Measurements from ENCODE around the gene PTGIS. TPM values are rescaled to one million over a fixed set of nuclear protein-coding genes. Genes with fewer than 3 reads are reported as not detected.
"Not testable (repeated sequence)": the region's sequence is repeated elsewhere in the genome, so short reads cannot be mapped to it uniquely, and the experiment has no call there.

PTGIS gene
- total RNA-seq (4.4 and 6.2 TPM in 2 replicates), polyA plus RNA-seq (11.8 and 14.2 TPM in 2 replicates), polyA minus RNA-seq (14.9 and 18.4 TPM in 2 replicates), Bru-seq, nascent RNA (percentile 43 among the genes with signal in this experiment), BruChase-seq, experiment 1, labeled RNA remaining after a 6-hour chase (percentile 26 among the genes with signal in this experiment), BruChase-seq, experiment 2, labeled RNA remaining after a 2-hour chase (percentile 24 among the genes with signal in this experiment)
- polyA plus RNA-seq (2011; cell fraction: cytosol; rRNA removed), result 6.3 and 9.1 TPM in 2 replicates
- 3.4 and 5.8 TPM in 2 replicates for polyA plus RNA-seq (2011; cell fraction: nucleus; rRNA removed)
- 1.9 and 5.1 TPM in 2 replicates for polyA plus RNA-seq (2012)
- not detected for polyA minus RNA-seq (2011; cell fraction: cytosol; rRNA and poly(A)+ RNA removed)
- polyA minus RNA-seq (2011; cell fraction: nucleus; rRNA and poly(A)+ RNA removed), result 2.2 and 3.9 TPM in 2 replicates
- long read RNA-seq, full-length matches to known transcripts, result 4 of 12 reads
- long read RNA-seq, partial matches to known transcripts, result 6 of 12 reads
- long read RNA-seq, other reads (novel, unspliced or antisense), result 2 of 12 reads

- peaks cover 26% of the 10 kb centered on the region for H3K4me1 ChIP-seq (ENCODE audit: control insufficient read depth, extremely low read depth, insufficient read depth, low read length)
- H3K9me3 ChIP-seq (replicated peaks; ENCODE audit: control insufficient read depth, insufficient read depth, low read length), result no peaks in the 10 kb centered on the region
- peak within 1 kb of the TSS; percentile 29 to 40 (median 36) for H3K4me3 ChIP-seq (replicated peaks in 1 of 3; ENCODE audit: insufficient read depth in 1 of 3, low read depth in 1 of 3, low read length in 3 of 3)
- no peak for DNase-seq (ENCODE audit: low read depth, low spot score)
- no peaks in the 10 kb centered on the region for H3K79me2 ChIP-seq (ENCODE audit: control insufficient read depth, insufficient read depth, low read length)
- H3K4me2 ChIP-seq (ENCODE audit: insufficient read depth, low read length), result peak within 1 kb of the TSS; percentile 71
- H3K9me1 ChIP-seq (replicated peaks; ENCODE audit: control insufficient read depth, extremely low read depth, insufficient read depth, low read length), result no peaks in the 10 kb centered on the region
- no peak within 1 kb of the TSS for H3K27ac ChIP-seq (ENCODE audit: insufficient read depth, low read depth, low read length)
- no TSS peak for BruUV-seq (replicated peaks)
- H3K36me3 ChIP-seq (ENCODE audit: control insufficient read depth in 2 of 2, extremely low read depth in 1 of 2, insufficient read depth in 2 of 2, low read length in 2 of 2), result no peaks in the 10 kb centered on the region
- TF ChIP-seq FOS (IDR thresholded peaks at IDR 0.05; ENCODE audit: borderline replicate concordance, insufficient read depth, low read length), result no peak
- no peak for TF ChIP-seq JUN (IDR thresholded peaks at IDR 0.05; ENCODE audit: borderline replicate concordance, insufficient read depth, insufficient read length, low read depth)
- no peak for TF ChIP-seq MYC (IDR thresholded peaks at IDR 0.05; ENCODE audit: low read depth, low read length)
- TF ChIP-seq EZH2 (IDR thresholded peaks at IDR 0.05; ENCODE audit: borderline replicate concordance, low read depth, low read length, severe bottlenecking), result no peak
- TF ChIP-seq POLR2A (IDR thresholded peaks at IDR 0.05; ENCODE audit: low read depth, low read length), result no peak
- no peak for TF ChIP-seq GATA2 (IDR thresholded peaks at IDR 0.05; ENCODE audit: insufficient read depth, insufficient read length, low read depth, low read length)
- no peak for TF ChIP-seq POLR2AphosphoS5 (IDR thresholded peaks at IDR 0.05; ENCODE audit: insufficient read depth, low read depth, low read length)
- no peak for TF ChIP-seq CTCF (IDR thresholded peaks at IDR 0.05; ENCODE audit: extremely low read depth in 1 of 2, insufficient read depth in 1 of 2, low read depth in 1 of 2, low read length in 2 of 2)
- TF ChIP-seq, protein P1, sequence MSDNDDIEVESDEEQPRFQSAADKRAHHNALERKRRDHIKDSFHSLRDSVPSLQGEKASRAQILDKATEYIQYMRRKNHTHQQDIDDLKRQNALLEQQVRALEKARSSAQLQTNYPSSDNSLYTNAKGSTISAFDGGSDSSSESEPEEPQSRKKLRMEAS (IDR thresholded peaks at IDR 0.05; ENCODE audit: insufficient read depth, insufficient read length), result no peak
- intact Hi-C loops (cut with micrococcal nuclease) (loop anchor here (10.0 kb wide), 1 partner anchor 467 kb away; no protein-coding TSS in a partner anchor), dilution Hi-C loops (cut with MboI; ENCODE audit: extremely low pct_ligation_motif_present, low sequenced_read_pairs) (no loop called here)
- peak within 1 kb of the TSS; percentile 54 for H3K9ac ChIP-seq (replicated peaks; ENCODE audit: extremely low read depth, insufficient read depth, low read length)
- H2AFZ ChIP-seq (ENCODE audit: low read depth, low read length), result peak within 1 kb of the TSS; percentile 86
- POLR2A ChIA-PET, result no interaction called here
- CTCF ChIA-PET, result interaction anchor here (0.8 to 3.9 kb wide), 5 partner anchors 11 to 40 kb away, joined by 3 to 26 read pairs (median 5); no protein-coding TSS in a partner anchor
- no peak for FAIRE-seq
- H3K27me3 ChIP-seq (ENCODE audit: control insufficient read depth in 2 of 2, insufficient read depth in 2 of 2, low read length in 2 of 2), result no peaks in the 10 kb centered on the region
- H4K20me1 ChIP-seq (replicated peaks; ENCODE audit: control insufficient read depth, extremely low read depth, insufficient read depth, low read length), result no peaks in the 10 kb centered on the region
Observed at GRCh38 chr20:49567421-49568277, at the start of gene PTGIS. TSS of gene PTGIS (minus strand) at chr20:49568137. CDS start at chr20:49568116, 21 bp downstream.

DNA sequence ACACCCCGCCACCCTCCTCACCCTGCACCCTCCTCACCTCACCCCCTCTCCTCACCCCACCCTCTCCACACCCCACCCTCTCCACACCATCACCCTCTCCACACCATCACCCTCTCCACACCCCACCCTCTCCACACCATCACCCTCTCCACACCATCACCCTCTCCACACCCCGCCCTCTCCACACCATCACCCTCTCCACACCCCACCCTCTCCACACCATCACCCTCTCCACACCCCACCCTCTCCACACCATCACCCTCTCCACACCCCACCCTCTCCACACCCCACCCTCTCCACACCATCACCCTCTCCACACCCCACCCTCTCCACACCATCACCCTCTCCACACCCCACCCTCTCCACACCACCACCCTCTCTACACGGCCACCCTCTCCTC lies 49.5 kb upstream of the PTGIS start:
- H3K4me2 ChIP-seq (ENCODE audit: insufficient read depth, low read length); POLR2A ChIA-PET; H3K9me3 ChIP-seq (replicated peaks; ENCODE audit: control insufficient read depth, insufficient read depth, low read length); H3K27me3 ChIP-seq (ENCODE audit: control insufficient read depth in 2 of 2, insufficient read depth in 2 of 2, low read length in 2 of 2); DNase-seq (ENCODE audit: low read depth, low spot score); H3K4me1 ChIP-seq (ENCODE audit: control insufficient read depth, extremely low read depth, insufficient read depth, low read length); dilution Hi-C loops (cut with MboI; ENCODE audit: extremely low pct_ligation_motif_present, low sequenced_read_pairs); CTCF ChIA-PET; H3K36me3 ChIP-seq (ENCODE audit: control insufficient read depth in 2 of 2, extremely low read depth in 1 of 2, insufficient read depth in 2 of 2, low read length in 2 of 2); BruUV-seq (replicated peaks); H3K4me3 ChIP-seq (replicated peaks in 1 of 3; ENCODE audit: insufficient read depth in 1 of 3, low read depth in 1 of 3, low read length in 3 of 3); H3K27ac ChIP-seq (ENCODE audit: insufficient read depth, low read depth, low read length); H3K9me1 ChIP-seq (replicated peaks; ENCODE audit: control insufficient read depth, extremely low read depth, insufficient read depth, low read length); H3K9ac ChIP-seq (replicated peaks; ENCODE audit: extremely low read depth, insufficient read depth, low read length); H4K20me1 ChIP-seq (replicated peaks; ENCODE audit: control insufficient read depth, extremely low read depth, insufficient read depth, low read length); intact Hi-C loops (cut with micrococcal nuclease); H2AFZ ChIP-seq (ENCODE audit: low read depth, low read length); H3K79me2 ChIP-seq (ENCODE audit: control insufficient read depth, insufficient read depth, low read length); FAIRE-seq: not testable (repeated sequence)
